Spleen (tissue), 7 donors: ENCODE measurements around the gene PARD3.

Experiments used
- CTCF ChIP-seq, 11 experiments: fragments of 200-600 bp in 7 of 11; fragments of 450-650 bp in 4 of 11; sonication (generic) in 4 of 11; IDR thresholded peaks in 8 of 11; conservative IDR thresholded peaks in 3 of 11; 1 replicate in 7 of 11; 2 replicates in 4 of 11; pipeline versions ENCODE4 v1.4.0 to v1.8.0; 2016 to 2021; ENCODE audit warnings: antibody characterized with exemption in 11 of 11, inconsistent platforms in 4 of 11, mild to moderate bottlenecking in 1 of 11
- POLR2A ChIP-seq, 3 donors: fragments of 450-650 bp; IDR thresholded peaks; one replicate each; pipeline ENCODE4 v1.5.1; 2017; ENCODE audit warnings: antibody characterized with exemption in 3 of 3, mild to moderate bottlenecking in 1 of 3
- POLR2AphosphoS5 ChIP-seq, 3 donors: sonication (generic); formaldehyde crosslinking; IDR thresholded peaks; one replicate each; pipeline ENCODE4 v1.5.1; 2017; ENCODE audit warnings: antibody characterized with exemption in 3 of 3
- donor health status: DM: no; HTN: no; CAD: no; lungs with moderate emphysema.
- donor health status: DM: no; HTN: no; CAD: no.
- donor health status: DM: no; HTN: no; CAD: no.

GRCh38 chr10:34492081-34492480 is 323.0 kb downstream of the PARD3 start:
- TF ChIP-seq CTCF (IDR thresholded peaks at IDR 0.05 in 8 of 11, conservative IDR thresholded peaks at IDR 0.05 in 3 of 11) (no peak), POLR2A (IDR thresholded peaks at IDR 0.05) (no peak), POLR2AphosphoS5 (IDR thresholded peaks at IDR 0.05) (no peak)
